ENCODE data around the gene RPS6KA5.
"Not testable (repeated sequence)": the region's sequence is repeated elsewhere in the genome, so short reads cannot be mapped to it uniquely, and the experiment has no call there.

RPS6KA5 gene

GRCh38 chr14:91094772-91095171 is 34.3 kb upstream of the RPS6KA5 start:
- DNase-seq (ENCODE audit: insufficient read length, low spot score) (no peak), FAIRE-seq (no peak)
- TF ChIP-seq, protein P1, sequence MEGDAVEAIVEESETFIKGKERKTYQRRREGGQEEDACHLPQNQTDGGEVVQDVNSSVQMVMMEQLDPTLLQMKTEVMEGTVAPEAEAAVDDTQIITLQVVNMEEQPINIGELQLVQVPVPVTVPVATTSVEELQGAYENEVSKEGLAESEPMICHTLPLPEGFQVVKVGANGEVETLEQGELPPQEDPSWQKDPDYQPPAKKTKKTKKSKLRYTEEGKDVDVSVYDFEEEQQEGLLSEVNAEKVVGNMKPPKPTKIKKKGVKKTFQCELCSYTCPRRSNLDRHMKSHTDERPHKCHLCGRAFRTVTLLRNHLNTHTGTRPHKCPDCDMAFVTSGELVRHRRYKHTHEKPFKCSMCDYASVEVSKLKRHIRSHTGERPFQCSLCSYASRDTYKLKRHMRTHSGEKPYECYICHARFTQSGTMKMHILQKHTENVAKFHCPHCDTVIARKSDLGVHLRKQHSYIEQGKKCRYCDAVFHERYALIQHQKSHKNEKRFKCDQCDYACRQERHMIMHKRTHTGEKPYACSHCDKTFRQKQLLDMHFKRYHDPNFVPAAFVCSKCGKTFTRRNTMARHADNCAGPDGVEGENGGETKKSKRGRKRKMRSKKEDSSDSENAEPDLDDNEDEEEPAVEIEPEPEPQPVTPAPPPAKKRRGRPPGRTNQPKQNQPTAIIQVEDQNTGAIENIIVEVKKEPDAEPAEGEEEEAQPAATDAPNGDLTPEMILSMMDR (IDR thresholded peaks at IDR 0.05; ENCODE audit: insufficient read depth, missing control alignments), result no peak

- not testable (repeated sequence) for FAIRE-seq
Measured at GRCh38 chr14:91093743-91094472, 33.5 kb upstream of the RPS6KA5 start.

DNA sequence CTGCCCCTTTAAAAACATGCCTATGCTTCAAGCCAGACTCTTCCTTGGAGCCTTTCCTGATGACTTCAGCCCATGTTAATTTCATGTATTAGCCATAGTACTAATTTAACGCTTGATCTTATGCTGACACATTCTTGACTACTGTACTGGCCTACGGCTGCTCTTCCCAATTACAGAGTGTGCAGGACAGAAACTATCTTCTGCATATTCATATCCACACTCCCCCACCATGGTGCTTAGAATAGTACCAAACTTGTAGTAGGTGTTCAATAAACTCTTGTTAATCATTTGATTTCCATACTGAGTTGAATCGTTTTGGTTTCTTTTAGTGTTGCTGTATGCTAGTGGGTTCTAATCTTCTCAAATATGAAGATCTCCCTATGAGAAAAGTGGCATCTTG is 31.6 kb upstream of the RPS6KA5 start:
- no peak for FAIRE-seq

More at GRCh38 chr14:91093743-91094472, 33.5 kb upstream of the RPS6KA5 start:
- DNase-seq (ENCODE audit: insufficient read length, low spot score), result not testable (repeated sequence)

DNA sequence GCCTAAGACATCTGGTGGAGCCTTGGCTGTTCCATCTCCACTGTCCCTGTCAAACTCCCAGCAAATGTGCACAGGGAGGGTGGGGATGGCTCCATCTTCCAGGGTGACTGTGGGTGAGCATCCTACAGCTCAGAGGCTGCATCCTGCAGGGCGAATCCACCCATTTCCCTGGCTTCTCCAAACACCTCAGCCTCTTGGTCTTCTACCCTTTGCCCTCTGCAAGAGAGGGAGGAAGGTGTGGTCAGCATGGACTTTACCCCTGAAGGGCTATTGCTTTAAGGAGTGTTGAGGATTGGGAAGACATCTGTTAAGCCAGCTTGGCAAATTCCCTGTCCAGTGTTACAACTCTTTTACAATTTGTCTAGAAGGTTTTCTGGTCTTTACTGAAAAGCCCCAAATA is 30.3 kb upstream of the RPS6KA5 start:
- no peak for FAIRE-seq
- no peak for DNase-seq (ENCODE audit: insufficient read length, low spot score)
- TF ChIP-seq, protein P1 (IDR thresholded peaks at IDR 0.05; ENCODE audit: insufficient read depth, missing control alignments), result no peak

More for the DNA sequence above, 31.6 kb upstream of the RPS6KA5 start:
- DNase-seq (ENCODE audit: insufficient read length, low spot score), result no peak
- TF ChIP-seq, protein P1 (IDR thresholded peaks at IDR 0.05; ENCODE audit: insufficient read depth, missing control alignments), result no peak

GRCh38 chr14:91089958-91090535 is 29.6 kb upstream of the RPS6KA5 start:
- TF ChIP-seq, protein P1 (IDR thresholded peaks at IDR 0.05; ENCODE audit: insufficient read depth, missing control alignments), result no peak
- no peak for DNase-seq (ENCODE audit: insufficient read length, low spot score)
- no peak for FAIRE-seq

DNA sequence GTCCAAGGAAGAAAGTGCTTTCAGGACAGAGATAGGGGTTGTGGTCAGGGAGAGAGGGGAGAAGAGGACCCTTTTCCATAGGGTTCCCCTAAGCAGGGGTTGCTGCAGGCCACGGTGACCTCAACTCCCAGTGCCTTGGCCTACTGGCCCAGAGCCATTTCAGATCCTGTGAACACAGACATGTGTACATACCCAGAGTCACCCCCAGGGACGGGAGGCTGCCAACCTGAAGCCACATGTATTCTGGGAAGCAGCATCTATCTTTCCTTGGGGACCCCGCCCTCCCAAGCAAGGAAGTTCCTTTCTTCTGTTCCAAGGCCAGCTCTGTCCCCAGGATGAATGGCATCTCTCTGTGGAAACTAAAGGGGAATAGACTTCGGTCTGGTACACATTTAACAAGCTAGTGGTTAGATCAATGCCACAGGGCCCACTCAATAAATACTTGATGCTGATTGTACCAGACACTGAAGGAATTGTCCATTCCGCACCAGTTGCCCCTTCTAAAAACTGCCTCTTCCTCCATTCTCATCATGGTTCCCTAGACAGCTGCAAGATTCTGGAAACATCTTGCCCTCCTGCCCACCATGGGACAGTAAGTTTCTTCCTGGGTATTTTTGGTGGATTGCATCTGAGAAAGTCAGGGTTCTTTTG is 28.3 kb upstream of the RPS6KA5 start:
- TF ChIP-seq, protein P1 (IDR thresholded peaks at IDR 0.05; ENCODE audit: insufficient read depth, missing control alignments), result no peak
- FAIRE-seq (no peak), DNase-seq (ENCODE audit: insufficient read length, low spot score) (no peak)

DNA sequence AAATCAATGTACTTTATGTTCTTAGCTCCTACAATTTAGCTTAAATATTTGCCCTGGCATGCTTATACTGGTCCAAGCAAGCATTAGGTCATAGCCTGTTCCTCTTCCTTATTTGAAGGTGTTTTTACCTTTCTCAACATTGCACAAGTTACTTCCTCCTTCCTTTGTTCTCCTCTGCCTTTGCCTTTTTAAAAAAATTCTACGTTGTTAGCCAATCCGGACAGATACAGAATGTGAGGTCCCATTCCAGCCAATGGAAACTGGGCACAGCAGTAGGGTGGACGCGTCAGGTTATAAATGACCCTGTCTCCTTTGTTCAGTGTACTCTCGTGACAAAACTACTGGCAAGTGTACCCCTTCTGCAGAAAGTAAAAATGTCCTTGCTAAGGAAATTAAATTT is 27.0 kb upstream of the RPS6KA5 start:
- FAIRE-seq; DNase-seq (ENCODE audit: insufficient read length, low spot score): not testable (repeated sequence)

DNA sequence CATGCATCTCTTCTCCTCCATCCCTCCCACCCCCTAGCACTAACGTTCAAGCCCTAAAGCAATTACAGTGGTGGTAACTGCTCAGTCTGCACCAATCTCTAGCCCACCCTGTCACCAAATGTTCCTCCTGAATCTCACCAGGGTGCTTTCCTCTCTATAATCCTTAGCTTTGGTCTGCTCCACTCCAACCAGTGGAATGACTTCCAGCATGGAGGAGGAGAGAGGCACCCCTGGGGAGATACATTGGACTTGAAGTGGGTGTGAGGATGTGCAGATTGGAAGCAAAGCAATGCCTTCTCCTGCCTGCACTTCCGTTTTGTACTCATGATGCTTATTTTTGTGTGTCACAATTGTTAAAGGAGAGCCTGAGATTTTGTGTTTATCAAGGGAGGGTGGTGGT is 24.1 kb upstream of the RPS6KA5 start:
- TF ChIP-seq, protein P1 (IDR thresholded peaks at IDR 0.05; ENCODE audit: insufficient read depth, missing control alignments), result no peak
- no peak for DNase-seq (ENCODE audit: insufficient read length, low spot score)
- FAIRE-seq, result no peak

Measured in D721Med (cell line).